NCI-H774 (cell line): ENCODE results near the gene PBX1.

ENCODE experiments used
- DNase-seq: peaks from one replicate; lab custom pipeline; 2025; lab: John Stamatoyannopoulos, UW

PBX1 gene

GRCh38 chr1:164617377-164618201, 58.6 kb downstream of the PBX1 start:
- DNase-seq = no peak

- DNase-seq = no peak
Measured at GRCh38 chr1:164618202-164618564, 59.2 kb downstream of the PBX1 start.

GRCh38 chr1:164619006-164619784, 60.2 kb downstream of the PBX1 start:
- DNase-seq = no peak

GRCh38 chr1:164622068-164622845, 63.3 kb downstream of the PBX1 start:
- DNase-seq = no peak

GRCh38 chr1:164623805-164624204, 64.8 kb downstream of the PBX1 start:
- no peak for DNase-seq

GRCh38 chr1:164624400-164624799, 65.4 kb downstream of the PBX1 start:
- no peak for DNase-seq

- DNase-seq = no peak
Measured at GRCh38 chr1:164625004-164625617, 66.1 kb downstream of the PBX1 start.

- DNase-seq = no peak
Measured at GRCh38 chr1:164628772-164629171, 69.8 kb downstream of the PBX1 start.

- DNase-seq = no peak
Measured at GRCh38 chr1:164629971-164630370, 71.0 kb downstream of the PBX1 start.

GRCh38 chr1:164630626-164631396, 71.8 kb downstream of the PBX1 start:
- DNase-seq = no peak

- DNase-seq = no peak
Measured at GRCh38 chr1:164631751-164632150, 72.8 kb downstream of the PBX1 start.

- no peak for DNase-seq
Measured at GRCh38 chr1:164633997-164634396, 75.0 kb downstream of the PBX1 start.

GRCh38 chr1:164635059-164635802, 76.2 kb downstream of the PBX1 start:
- no peak for DNase-seq

- no peak for DNase-seq
Measured at GRCh38 chr1:164635803-164636731, 77.1 kb downstream of the PBX1 start.

- DNase-seq = no peak
Measured at GRCh38 chr1:164636757-164637156, 77.8 kb downstream of the PBX1 start.

- peak; percentile 92 for DNase-seq
Measured at GRCh38 chr1:164637461-164638375, 78.7 kb downstream of the PBX1 start.

- DNase-seq = peak; percentile 84
Measured at GRCh38 chr1:164638492-164639202, 79.7 kb downstream of the PBX1 start.
